Measurements from ENCODE around the gene PRDM10. TPM values are rescaled to one million over a fixed set of nuclear protein-coding genes. Genes with fewer than 3 reads are reported as not detected.
A peak's percentile ranks its signal among the peaks of the same experiment; 100 is the strongest.
"Not testable (repeated sequence)": the region's sequence is repeated elsewhere in the genome, so short reads cannot be mapped to it uniquely, and the experiment has no call there.

The PRDM10 gene
- polyA plus RNA-seq, 1 donor from 2014 or later: 3.7 TPM

DNA sequence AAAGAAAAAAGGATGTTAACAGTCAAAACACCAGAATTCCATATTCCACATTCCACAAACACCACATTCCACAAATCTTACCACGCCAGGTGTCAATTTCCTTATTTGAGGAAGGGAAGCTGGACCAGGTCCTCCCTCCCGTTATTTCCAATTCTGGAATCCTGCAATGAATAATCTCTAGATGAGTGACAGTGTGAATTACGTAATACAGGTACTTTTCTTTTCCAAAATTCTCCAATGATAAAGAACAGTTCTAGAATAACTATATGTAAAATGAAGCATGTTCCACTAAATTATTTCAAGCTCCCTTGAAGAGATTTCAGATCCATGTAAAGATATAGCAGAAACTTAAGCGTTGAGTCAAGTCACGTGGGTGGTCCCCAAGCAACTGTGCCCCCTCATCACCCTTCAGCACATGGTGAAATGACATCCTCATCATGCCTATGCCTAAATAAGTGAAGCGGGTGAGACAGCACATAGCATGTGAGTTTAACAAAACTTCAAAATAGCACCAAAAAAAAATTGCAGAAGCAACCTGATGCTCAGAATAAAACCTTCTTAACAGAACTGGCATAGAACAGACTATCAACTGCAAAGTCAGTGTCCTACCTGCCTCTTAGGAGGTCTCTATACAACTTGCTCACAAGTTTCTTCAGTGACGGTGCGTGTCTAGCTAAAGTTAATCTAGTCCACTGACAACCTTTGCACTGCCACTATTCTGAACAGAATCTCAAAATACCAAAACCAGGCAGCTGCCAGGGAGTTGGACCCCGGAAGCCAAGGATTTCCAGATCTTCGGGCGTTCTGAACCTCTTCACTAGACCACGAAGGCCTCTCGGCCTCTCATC lies 108.1 kb downstream of the PRDM10 start:
- Mint-ChIP-seq H3K27ac (peak overlapping the region; percentile 73 to 97 (median 87)), H3K36me3 (peaks cover 3% of the 10 kb centered on the region), H3K4me3 (peak overlapping the region; percentile 89 to 94 (median 92)), H3K27me3 (no peaks in the 10 kb centered on the region), H3K9me3 (no peaks in the 10 kb centered on the region), H3K4me1 (peaks cover 14 to 24% (median 19%) of the 10 kb centered on the region in 3 donors)

DNA sequence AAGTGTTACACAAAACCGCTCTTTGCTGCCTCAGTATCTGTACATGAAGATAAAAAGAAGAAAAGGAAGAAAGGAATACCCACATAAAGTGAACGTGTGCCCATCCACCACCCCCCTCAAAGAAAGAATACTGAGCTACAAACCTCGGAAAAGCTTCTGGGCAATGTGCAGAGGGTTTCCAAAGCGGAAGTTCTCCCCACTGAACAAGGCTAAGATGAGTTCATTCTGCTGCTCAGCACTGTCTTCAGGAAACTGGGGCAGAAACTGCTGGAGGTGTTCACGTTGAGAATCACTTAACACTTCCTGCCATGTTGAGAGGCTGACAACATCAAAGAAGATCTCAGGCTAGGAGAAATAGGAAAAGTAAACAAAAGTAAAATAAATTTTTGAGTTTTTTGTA lies 114.2 kb downstream of the PRDM10 start:
- Mint-ChIP-seq H3K27ac (no peak overlapping the region), H3K9me3 (no peaks in the 10 kb centered on the region), H3K36me3 (peaks cover 7% of the 10 kb centered on the region), H3K4me1 (peaks cover 0 to 7% (median 0%) of the 10 kb centered on the region in 3 donors), H3K27me3 (no peaks in the 10 kb centered on the region), H3K4me3 (no peak overlapping the region)

DNA sequence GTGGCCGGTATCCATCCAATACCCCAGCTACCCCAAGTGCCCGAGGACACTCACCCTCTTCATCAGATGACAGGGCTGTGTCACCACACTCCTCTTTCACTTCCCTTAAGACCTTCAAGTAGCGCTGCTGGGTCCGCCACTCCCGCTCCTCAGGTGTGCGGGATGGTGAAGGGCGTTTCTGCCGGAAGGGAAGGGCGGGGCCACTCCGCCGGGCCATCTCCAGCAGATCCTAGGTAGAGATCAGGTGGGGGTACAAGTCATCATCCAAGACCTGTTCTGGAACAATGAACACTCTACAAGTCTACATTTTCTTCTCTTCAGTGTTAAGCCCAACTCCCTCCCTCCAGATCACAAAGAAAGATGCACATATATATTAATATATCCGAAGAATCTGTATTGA lies 117.3 kb downstream of the PRDM10 start:
- Mint-ChIP-seq H3K4me3 (no peak overlapping the region), H3K36me3 (peaks cover 12% of the 10 kb centered on the region), H3K4me1 (peaks cover 0 to 2% (median under 1%) of the 10 kb centered on the region in 3 donors), H3K27me3 (no peaks in the 10 kb centered on the region), H3K27ac (no peak overlapping the region), H3K9me3 (no peaks in the 10 kb centered on the region)

DNA sequence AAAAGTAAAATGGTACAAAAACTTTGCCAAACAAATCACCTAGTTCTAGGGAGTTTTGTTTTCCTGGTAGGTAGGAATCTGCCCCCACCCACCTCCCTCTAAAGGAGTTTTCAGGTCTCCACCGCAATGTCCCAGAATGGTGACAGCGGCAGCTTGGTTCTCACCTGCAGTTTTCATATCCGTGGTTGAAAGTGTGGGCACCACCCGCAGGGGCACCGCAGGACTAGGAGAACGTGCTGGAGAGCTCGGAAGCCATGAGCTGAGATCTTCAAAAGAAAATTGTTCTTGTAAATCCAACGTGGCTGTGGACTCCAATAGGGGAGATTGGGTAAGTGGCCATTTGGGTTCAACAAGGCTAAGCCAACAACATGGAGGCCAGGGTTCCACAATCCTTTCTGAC lies 118.1 kb downstream of the PRDM10 start:
- Mint-ChIP-seq H3K9me3 (no peaks in the 10 kb centered on the region), H3K4me1 (peaks cover 0 to 5% (median 2%) of the 10 kb centered on the region in 3 donors), H3K4me3 (no peak overlapping the region), H3K36me3 (peaks cover 15% of the 10 kb centered on the region), H3K27me3 (no peaks in the 10 kb centered on the region), H3K27ac (no peak overlapping the region)

DNA sequence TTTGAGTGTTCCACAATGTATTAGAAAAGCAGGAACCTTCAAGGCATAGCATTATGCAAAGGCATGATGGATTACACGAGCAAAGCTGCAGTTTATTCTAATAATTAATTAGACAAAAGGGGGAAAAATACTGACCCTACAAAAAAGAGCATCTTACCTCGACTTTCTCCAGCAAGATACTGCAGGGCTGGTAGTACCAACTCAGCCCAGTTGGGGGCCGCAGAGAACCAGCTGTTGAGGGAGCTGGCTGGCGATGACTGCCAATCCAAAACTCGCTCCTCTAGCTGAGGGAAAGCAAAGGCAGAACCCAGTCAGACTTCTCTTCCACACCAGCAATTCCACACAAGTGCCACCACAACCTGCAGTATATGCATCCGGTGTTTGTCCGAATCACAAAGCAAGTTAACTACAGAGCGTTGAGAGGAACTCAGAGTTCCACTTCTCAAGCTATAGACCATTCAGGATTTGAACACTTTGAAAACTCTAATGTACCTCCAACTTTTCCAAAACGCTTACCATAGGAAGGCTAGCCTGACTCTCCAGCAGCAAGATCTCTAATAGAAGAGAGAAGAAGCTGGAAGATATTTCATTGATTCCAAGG lies 121.0 kb downstream of the PRDM10 start:
- H3K27me3 Mint-ChIP-seq: no peaks in the 10 kb centered on the region
- no peak overlapping the region for H3K27ac Mint-ChIP-seq
- H3K36me3 Mint-ChIP-seq: peaks cover 16% of the 10 kb centered on the region
- no peak overlapping the region for H3K4me3 Mint-ChIP-seq
- no peaks in the 10 kb centered on the region for H3K9me3 Mint-ChIP-seq
- peaks cover 0 to 6% (median 0%) of the 10 kb centered on the region in 3 donors for H3K4me1 Mint-ChIP-seq

DNA sequence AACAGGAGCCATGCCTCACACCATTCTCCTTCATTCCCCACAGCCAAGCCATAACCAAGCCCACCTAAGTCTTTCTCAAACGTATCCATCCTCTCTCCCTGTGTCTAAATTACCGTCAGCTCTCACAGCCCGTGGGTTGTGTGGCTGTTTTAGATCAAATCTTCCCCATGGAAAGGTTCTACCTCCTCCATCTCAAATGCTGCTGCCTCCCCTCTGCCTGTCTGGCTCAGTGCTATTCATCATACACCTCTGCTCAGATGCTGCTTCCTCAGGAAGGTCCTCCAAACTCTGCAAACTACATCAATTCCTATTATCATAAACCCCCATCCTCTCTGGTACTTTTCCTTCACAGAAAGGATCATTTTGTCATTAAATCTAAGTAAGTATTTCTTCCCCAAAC lies 122.3 kb downstream of the PRDM10 start:
- H3K27ac Mint-ChIP-seq: no peak overlapping the region
- H3K36me3 Mint-ChIP-seq: peaks cover 14% of the 10 kb centered on the region
- peaks cover 0 to 6% (median 0%) of the 10 kb centered on the region in 3 donors for H3K4me1 Mint-ChIP-seq
- no peak overlapping the region for H3K4me3 Mint-ChIP-seq
- H3K27me3 Mint-ChIP-seq: no peaks in the 10 kb centered on the region
- no peaks in the 10 kb centered on the region for H3K9me3 Mint-ChIP-seq

DNA sequence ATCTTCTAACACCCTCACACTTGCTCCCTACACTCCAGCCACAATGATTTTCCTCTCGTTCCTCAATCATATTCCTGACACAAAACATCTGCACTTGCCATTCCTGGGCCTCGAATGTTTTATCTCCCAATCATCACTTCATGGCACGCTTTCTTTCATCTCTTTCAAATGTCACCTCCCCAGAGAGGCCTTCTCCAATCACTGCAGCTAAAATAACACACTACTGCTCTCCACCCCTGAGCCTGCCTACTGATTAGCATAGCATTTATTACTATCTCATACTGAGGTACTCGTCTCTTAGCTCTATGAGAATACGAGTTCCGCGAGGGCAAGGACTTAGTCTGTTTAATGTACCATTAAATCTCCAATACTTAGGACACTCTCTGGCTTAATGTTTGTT lies 130.7 kb downstream of the PRDM10 start:
- Mint-ChIP-seq H3K27ac (no peak overlapping the region), H3K4me3 (no peak overlapping the region), H3K4me1 (no peaks in the 10 kb centered on the region), H3K9me3 (no peaks in the 10 kb centered on the region), H3K27me3 (no peaks in the 10 kb centered on the region), H3K36me3 (peaks cover 7% of the 10 kb centered on the region)

DNA sequence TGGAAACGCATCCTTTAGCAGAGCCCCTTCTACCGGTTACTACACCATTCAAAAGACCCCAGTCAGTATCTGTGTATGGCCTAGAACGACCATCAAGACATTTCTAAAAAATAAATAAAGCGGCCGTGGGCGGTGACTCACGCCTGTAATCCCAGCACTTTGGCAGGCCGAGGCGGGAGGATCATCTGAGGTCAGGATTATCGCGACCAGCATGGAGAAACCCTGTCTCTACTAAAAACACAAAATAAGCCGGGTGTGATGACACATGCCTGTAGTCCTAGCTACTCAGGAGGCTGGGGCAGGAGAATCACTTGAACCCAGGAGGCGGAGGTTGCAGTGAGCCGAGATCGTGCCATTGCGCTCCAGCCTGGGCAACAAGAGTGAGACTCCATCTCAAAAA lies 134.0 kb downstream of the PRDM10 start:
- not testable (repeated sequence) for H3K36me3 Mint-ChIP-seq

DNA sequence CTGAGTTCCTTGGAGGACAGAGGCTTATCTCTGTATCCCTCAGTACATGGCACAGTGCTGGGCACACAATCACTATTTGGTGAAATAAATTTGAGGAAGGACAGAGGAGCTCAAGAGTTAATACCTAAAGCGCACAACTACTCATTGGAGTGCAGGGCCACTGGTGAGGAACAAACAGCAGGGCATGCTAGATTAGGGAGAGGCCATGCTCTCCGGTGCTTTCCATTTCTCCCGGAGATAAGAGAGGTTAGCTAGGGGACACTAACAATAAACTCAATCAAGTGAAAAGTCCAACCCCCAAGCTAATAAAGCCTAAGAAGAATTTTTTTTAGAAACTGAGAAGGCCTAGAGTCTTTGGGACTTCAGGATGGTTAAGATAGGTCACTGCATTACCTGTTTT lies 136.3 kb downstream of the PRDM10 start:
- no peak overlapping the region for H3K4me3 Mint-ChIP-seq

More for the DNA sequence above, 134.0 kb downstream of the PRDM10 start:
- H3K4me1 Mint-ChIP-seq, H3K4me3 Mint-ChIP-seq, H3K27me3 Mint-ChIP-seq, H3K27ac Mint-ChIP-seq, H3K9me3 Mint-ChIP-seq: not testable (repeated sequence)

DNA sequence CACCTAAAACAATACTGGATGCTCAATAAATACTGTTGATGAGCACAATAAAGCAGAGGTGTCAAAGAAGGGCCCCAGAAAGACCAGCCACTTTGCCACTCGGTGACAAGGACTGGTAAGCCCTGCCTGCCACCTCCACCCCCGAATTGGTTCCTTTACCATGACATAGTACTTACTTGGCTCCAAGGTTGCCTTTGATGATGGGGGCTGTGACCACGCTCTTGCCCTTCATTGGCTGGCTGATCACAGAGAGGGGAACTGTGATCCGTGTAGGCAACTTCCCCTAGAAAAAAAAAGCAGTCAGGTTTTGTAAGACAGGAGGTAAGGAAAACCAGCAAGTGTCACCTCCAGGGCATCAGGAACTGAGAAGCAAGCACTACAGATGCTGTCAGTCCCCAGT lies 136.9 kb downstream of the PRDM10 start:
- Mint-ChIP-seq H3K36me3 (peaks cover 5% of the 10 kb centered on the region), H3K9me3 (no peaks in the 10 kb centered on the region), H3K27me3 (no peaks in the 10 kb centered on the region), H3K27ac (peak overlapping the region in 1 of 3 donors; percentile 34), H3K4me1 (no peaks in the 10 kb centered on the region), H3K4me3 (no peak overlapping the region)

More for the DNA sequence above, 136.3 kb downstream of the PRDM10 start:
- H3K9me3 Mint-ChIP-seq: no peaks in the 10 kb centered on the region
- H3K27ac Mint-ChIP-seq: no peak overlapping the region
- no peaks in the 10 kb centered on the region for H3K27me3 Mint-ChIP-seq
- no peaks in the 10 kb centered on the region for H3K4me1 Mint-ChIP-seq
- H3K36me3 Mint-ChIP-seq: peaks cover 5% of the 10 kb centered on the region

DNA sequence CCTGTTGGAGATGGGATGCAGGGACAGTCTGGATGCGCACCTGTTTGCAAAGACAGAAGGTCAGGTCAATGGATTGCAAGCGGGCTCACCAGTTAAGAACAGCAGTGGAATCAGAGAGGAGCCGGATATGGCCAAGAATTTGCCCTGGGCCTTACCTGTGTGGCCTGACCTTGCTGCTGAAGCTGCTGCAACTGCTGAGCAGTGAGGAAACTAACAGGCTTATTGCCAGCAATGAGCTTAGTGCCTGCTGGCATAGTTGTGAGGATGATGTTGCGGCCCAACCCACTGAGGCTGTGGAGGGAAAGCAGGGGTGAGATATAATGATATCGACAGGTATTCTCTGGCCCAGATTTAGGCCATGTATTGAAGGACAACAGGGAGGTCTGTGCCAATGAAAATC lies 137.8 kb downstream of the PRDM10 start:
- H3K27me3 Mint-ChIP-seq: no peaks in the 10 kb centered on the region
- H3K9me3 Mint-ChIP-seq: peaks cover 0 to under 1% (median 0%) of the 10 kb centered on the region in 3 donors
- H3K27ac Mint-ChIP-seq: no peak overlapping the region
- peaks cover 5% of the 10 kb centered on the region for H3K36me3 Mint-ChIP-seq
- no peak overlapping the region for H3K4me3 Mint-ChIP-seq
- no peaks in the 10 kb centered on the region for H3K4me1 Mint-ChIP-seq

DNA sequence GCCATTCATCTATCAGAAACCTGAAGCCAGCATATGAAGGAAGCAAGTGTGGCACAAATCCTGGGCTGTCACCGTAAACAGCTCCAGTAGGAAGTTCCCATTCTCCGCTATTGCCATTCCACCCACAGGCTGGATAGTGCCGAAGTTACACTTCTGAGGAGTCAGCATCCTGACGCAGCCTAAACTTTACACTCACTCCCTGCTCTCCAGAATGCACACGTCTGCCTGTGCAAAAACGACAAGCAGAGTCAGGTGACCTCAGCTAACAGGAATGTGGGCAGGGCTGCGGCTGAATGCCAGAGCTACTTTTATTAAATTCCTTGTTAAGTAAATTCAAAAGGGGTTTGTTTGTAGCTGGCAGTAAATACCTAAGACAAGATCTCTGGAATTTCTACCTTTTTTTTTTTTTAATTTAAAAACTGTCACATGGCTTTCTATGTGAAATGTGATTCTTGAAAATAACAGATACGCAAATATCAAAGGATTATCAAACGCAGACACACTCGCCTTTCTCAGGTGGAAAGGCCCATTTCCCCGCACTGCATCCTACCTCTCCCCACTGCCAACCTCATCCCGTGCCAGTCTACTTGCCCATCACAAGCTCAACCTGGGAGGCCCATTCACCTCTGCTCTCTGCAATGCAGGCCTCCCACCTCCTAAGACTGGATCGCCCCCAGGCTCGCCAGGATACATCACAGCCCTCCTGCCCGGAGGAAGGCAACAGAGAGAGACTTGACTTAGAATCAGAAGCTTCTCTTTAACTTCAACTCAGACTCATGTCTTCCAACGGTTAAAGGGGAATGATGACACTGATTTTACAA lies 140.7 kb downstream of the PRDM10 start:
- H3K36me3 Mint-ChIP-seq: peaks cover 5% of the 10 kb centered on the region

DNA sequence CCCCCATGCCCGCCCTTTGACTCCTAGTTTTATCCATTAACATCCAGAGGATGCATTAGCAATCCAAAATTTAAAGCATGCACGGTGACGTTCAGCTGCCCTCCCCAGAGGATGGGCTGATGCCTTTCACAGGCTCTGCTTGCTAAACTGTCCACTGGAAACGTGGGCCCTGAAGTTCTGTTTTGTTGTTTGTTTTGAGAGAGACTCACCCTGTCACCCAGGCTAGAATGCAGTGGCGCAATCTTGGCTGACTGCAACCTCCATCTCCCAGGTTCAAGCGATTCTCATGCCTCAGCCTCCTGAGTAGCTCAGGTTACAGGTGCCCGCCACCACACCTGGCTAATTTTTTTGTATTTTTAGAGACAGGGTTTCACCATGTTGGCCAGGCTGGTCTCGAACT lies 146.6 kb downstream of the PRDM10 start:
- Mint-ChIP-seq H3K36me3 (peaks cover 2% of the 10 kb centered on the region), H3K9me3 (peaks cover 0 to 2% (median 0%) of the 10 kb centered on the region in 3 donors), H3K4me1 (no peaks in the 10 kb centered on the region), H3K27ac (no peak overlapping the region), H3K4me3 (no peak overlapping the region), H3K27me3 (no peaks in the 10 kb centered on the region)

More for the DNA sequence above, 140.7 kb downstream of the PRDM10 start:
- Mint-ChIP-seq H3K4me1 (no peaks in the 10 kb centered on the region), H3K27ac (peak overlapping the region in 1 of 3 donors; percentile 9), H3K9me3 (peaks cover 0 to 2% (median 0%) of the 10 kb centered on the region in 3 donors), H3K27me3 (no peaks in the 10 kb centered on the region), H3K4me3 (no peak overlapping the region)

DNA sequence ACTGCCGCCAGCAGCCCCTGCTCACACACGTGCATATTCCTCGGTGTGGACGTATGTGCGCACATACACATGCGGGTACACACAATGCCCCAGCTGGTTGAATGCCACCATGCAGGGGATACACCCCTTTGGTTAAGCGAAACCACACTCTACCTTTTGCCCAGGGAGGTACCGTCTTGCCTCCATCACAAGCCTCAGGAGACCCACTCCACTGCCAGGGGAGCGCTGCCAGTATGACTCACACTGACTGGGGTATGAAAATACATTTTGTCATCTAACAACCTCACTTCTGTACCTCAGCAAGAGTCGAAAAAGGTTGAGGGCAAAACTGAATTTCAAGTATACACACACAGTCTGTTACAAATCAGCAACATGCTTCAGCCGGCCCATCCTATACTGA lies 147.5 kb downstream of the PRDM10 start:
- peaks cover 0 to 2% (median 0%) of the 10 kb centered on the region in 3 donors for H3K9me3 Mint-ChIP-seq
- no peak overlapping the region for H3K4me3 Mint-ChIP-seq
- no peaks in the 10 kb centered on the region for H3K27me3 Mint-ChIP-seq
- H3K27ac Mint-ChIP-seq: no peak overlapping the region
- peaks cover 2% of the 10 kb centered on the region for H3K36me3 Mint-ChIP-seq
- no peaks in the 10 kb centered on the region for H3K4me1 Mint-ChIP-seq

DNA sequence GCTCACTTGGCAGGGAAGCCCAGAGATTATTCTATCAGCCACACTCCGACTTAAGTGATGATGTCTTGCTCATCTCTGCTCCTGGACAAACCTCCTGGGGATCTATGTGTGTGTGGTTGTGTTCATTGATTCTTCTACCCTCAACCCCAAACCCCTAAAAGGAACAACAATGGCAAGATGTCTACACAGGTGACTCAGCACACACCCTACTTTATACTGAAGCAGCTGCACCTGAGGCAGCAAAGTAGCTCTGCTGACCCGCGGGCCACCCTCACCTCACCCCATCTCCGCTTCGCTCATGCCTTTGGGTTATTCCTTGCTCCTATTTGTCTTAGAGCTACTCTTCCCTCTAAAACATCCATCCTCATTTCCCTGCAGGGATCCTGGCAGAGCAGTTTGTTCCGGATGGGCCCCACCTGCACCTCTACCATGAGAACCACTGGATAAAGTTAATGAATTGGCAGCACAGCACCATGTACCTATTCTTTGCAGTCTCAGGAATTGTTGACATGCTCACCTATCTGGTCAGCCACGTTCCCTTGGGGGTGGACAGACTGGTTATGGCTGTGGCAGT lies 148.3 kb downstream of the PRDM10 start:
- Mint-ChIP-seq H3K27ac (no peak overlapping the region), H3K9me3 (no peaks in the 10 kb centered on the region), H3K36me3 (peaks cover 2% of the 10 kb centered on the region), H3K4me3 (no peak overlapping the region), H3K4me1 (no peaks in the 10 kb centered on the region), H3K27me3 (peaks cover 2% of the 10 kb centered on the region)
